Adrenal gland (tissue), 12 donors: Measurements from ENCODE around the gene GAN. TPM values are rescaled to one million over a fixed set of nuclear protein-coding genes. Genes with fewer than 3 reads are reported as not detected.

ENCODE experiments used
- DNase-seq, 7 donors: peaks; one replicate each; pipeline ENCODE4 v3.0.0-alpha.2; 2019 to 2020
- H3K27ac ChIP-seq, 5 donors: fragments of 200-600 bp; sonication (generic) in 4 of 5; 1 replicate in 3 of 5; 2 replicates in 2 of 5; pipeline versions ENCODE4 v1.5.1 to v1.8.0; 2016 to 2020; ENCODE audit warnings: mild to moderate bottlenecking in 1 of 5
- H3K27me3 ChIP-seq: fragments of 200-600 bp; 2 replicates; pipeline ENCODE4 v1.8.0; 2021
- H3K36me3 ChIP-seq, 2 donors: fragments of 200-600 bp; replicated peaks in 1 of 2; 1 replicate in 1 of 2; 2 replicates in 1 of 2; pipeline versions ENCODE4 v1.5.1 to v1.8.0; 2018 to 2022
- H3K4me1 ChIP-seq, 2 donors: fragments of 200-600 bp; replicated peaks in 1 of 2; 1 replicate in 1 of 2; 2 replicates in 1 of 2; pipeline versions ENCODE4 v1.5.1 to v1.8.0; 2018 to 2021
- H3K4me3 ChIP-seq, 4 donors: fragments of 200-600 bp; sonication (generic) in 3 of 4; one replicate each; pipeline ENCODE4 v1.5.1; 2016 to 2018
- H3K9me3 ChIP-seq, 3 donors: fragments of 200-600 bp; sonication (generic) in 1 of 3; replicated peaks in 1 of 3; 1 replicate in 2 of 3; 2 replicates in 1 of 3; pipeline versions ENCODE4 v1.5.1 to v1.8.0; 2016 to 2021
- CTCF ChIP-seq, 6 experiments: fragments of 450-650 bp in 4 of 6; fragments of 200-600 bp in 2 of 6; sonication (generic) in 1 of 6; IDR thresholded peaks; 1 replicate in 5 of 6; 2 replicates in 1 of 6; pipeline versions ENCODE4 v1.5.1 to v1.8.0; 2016 to 2021; ENCODE audit warnings: antibody characterized with exemption in 6 of 6, mild to moderate bottlenecking in 2 of 6, moderate library complexity in 1 of 6
- POLR2A ChIP-seq, 2 donors: fragments of 450-650 bp; IDR thresholded peaks; one replicate each; pipeline ENCODE4 v1.6.1; 2017; ENCODE audit warnings: antibody characterized with exemption in 2 of 2, mild to moderate bottlenecking in 2 of 2, moderate library complexity in 1 of 2
- WGBS, 4 donors: extraction: QIAGEN DNeasy Blood & Tissue Kit in 2 of 4; methylation state at CpG; one replicate each; pipeline versions ENCODE4 v1.1.5 to v1.1.7; 2013 to 2017; 5-methylcytosine and 5-hydroxymethylcytosine counted together
- intact Hi-C, 2 donors: fragments of 100-400 bp; cut with DNase I; formaldehyde crosslinking; loops; one replicate each; pipeline versions ENCODE4 v1.14.1 to v1.15.0; 2022 to 2023
- polyA plus RNA-seq, 3 donors: library from polyadenylated mRNA; stranded (reverse); fragments of 200-250 nt in 2 of 3; fragments of 350-450 nt in 1 of 3; fragmentation: Illumina TruSeq in 1 of 3; extraction: RNeasy Lipid Tissue Mini Kit (QIAGEN cat#74804) in 1 of 3; gene quantifications; one replicate each; pipeline ENCODE4 v1.2.3, GENCODE V29; 2013 to 2014
- total RNA-seq, 9 donors: library from RNA; depleted of rRNA in 4 of 9; stranded (reverse); fragments of >200 nt in 4 of 9; fragments of 120-200 nt in 1 of 9; fragmentation: NEBNext Ultra II Directional in 1 of 9; extraction: Animal tissue kit (Norgen Biotek cat#: 25700) in 1 of 9; gene quantifications; one replicate each; pipeline versions ENCODE4 v1.1.0 to v1.2.4, GENCODE V29; 2013 to 2023
- donor health status: healthy with polysubstance abuse.
- donor health status: Bipolar disorder and iron deficiency.
- donor health status: DM: yes; HTN: yes; CAD: no.
- donor health status: DM: no; HTN: no; CAD: no.
- donor health status: DM: no; HTN: no; CAD: no.
- donor health status: DM: yes; HTN: yes; CAD: no.

Gene GAN
- total and polyA plus RNA-seq, 12 donors: 1.0 to 7.5 (median 3.8) TPM

- Histone ChIP-seq H3K9me3 (no peaks in the 10 kb centered on the region), H3K4me1 (no peaks in the 10 kb centered on the region), H3K27me3 (no peaks in the 10 kb centered on the region), H3K4me3 (no peak overlapping the region), H3K36me3 (no peaks in the 10 kb centered on the region), H3K27ac (no peak overlapping the region)
- intact Hi-C loops: no loop called here
- no peak for DNase-seq
- TF ChIP-seq CTCF (IDR thresholded peaks at IDR 0.05) (no peak), POLR2A (IDR thresholded peaks at IDR 0.05) (no peak)
- 88 to 95% (median 92%) methylated on average over 5 of the region's 5 CpGs for WGBS, 4 donors
Measured at GRCh38 chr16:81327011-81327410, 12.2 kb downstream of the GAN start.

GRCh38 chr16:81327447-81328196 is 12.9 kb downstream of the GAN start:
- Histone ChIP-seq H3K9me3 (no peaks in the 10 kb centered on the region), H3K4me1 (no peaks in the 10 kb centered on the region), H3K27ac (no peak overlapping the region), H3K4me3 (no peak overlapping the region), H3K27me3 (no peaks in the 10 kb centered on the region), H3K36me3 (no peaks in the 10 kb centered on the region)
- TF ChIP-seq CTCF (IDR thresholded peaks at IDR 0.05) (no peak), POLR2A (IDR thresholded peaks at IDR 0.05) (no peak)
- WGBS, 4 donors: 78 to 82% (median 80%) methylated on average over 8 of the region's 8 CpGs
- no peak for DNase-seq
- intact Hi-C loops: no loop called here

- Histone ChIP-seq H3K27me3 (no peaks in the 10 kb centered on the region), H3K36me3 (no peaks in the 10 kb centered on the region), H3K4me1 (no peaks in the 10 kb centered on the region), H3K27ac (no peak overlapping the region), H3K9me3 (no peaks in the 10 kb centered on the region), H3K4me3 (no peak overlapping the region)
- no peak for DNase-seq
- WGBS, 4 donors: 67 to 88% (median 81%) methylated on average over 5 of the region's 5 CpGs
- intact Hi-C loops: no loop called here
- no peak for TF ChIP-seq CTCF (IDR thresholded peaks at IDR 0.05)
- no peak for TF ChIP-seq POLR2A (IDR thresholded peaks at IDR 0.05)
Measured at GRCh38 chr16:81329947-81330346, 15.2 kb downstream of the GAN start.

- Histone ChIP-seq H3K36me3 (no peaks in the 10 kb centered on the region), H3K9me3 (no peaks in the 10 kb centered on the region), H3K27me3 (no peaks in the 10 kb centered on the region), H3K4me1 (no peaks in the 10 kb centered on the region), H3K27ac (no peak overlapping the region), H3K4me3 (no peak overlapping the region)
- DNase-seq: no peak
- intact Hi-C loops: no loop called here
- 91 to 98% (median 96%) methylated on average over 3 of the region's 3 CpGs for WGBS, 4 donors
- no peak for TF ChIP-seq CTCF (IDR thresholded peaks at IDR 0.05)
- TF ChIP-seq POLR2A (IDR thresholded peaks at IDR 0.05): no peak
Measured at GRCh38 chr16:81333356-81333755, 18.6 kb downstream of the GAN start.
